ENCODE measurements around the gene ZNF334. TPM values are rescaled to one million over a fixed set of nuclear protein-coding genes. Genes with fewer than 3 reads are reported as not detected.

The ZNF334 gene
- under 1 TPM; 0.40 to 0.46 TPM for total RNA-seq

GRCh38 chr20:46512943-46513844 is at the start of gene ZNF334:
TSS of gene ZNF334 (minus strand) at chr20:46513559. CDS start at chr20:46512102, 1,457 bp downstream.

GRCh38 chr20:46550461-46550860 is 37.1 kb upstream of the ZNF334 start, which contains the start of gene OCSTAMP:
TSS of gene OCSTAMP (minus strand) at chr20:46550654. CDS start at chr20:46550560, 94 bp downstream.

Other genes starting within 250 kb of the ZNF334 start
- not detected for gene CDH22, start 205.1 kb downstream of the ZNF334 start, total RNA-seq
- gene ELMO2, start 106.9 kb downstream of the ZNF334 start, total RNA-seq: 10 to 100 TPM; 70.1 to 72.5 TPM
- 1 to 10 TPM in 1 of 2 experiments, under 1 TPM in 1; 0.65 to 1.0 TPM for gene OCSTAMP, start 37.1 kb upstream of the ZNF334 start, total RNA-seq
- gene SLC13A3, start 137.9 kb upstream of the ZNF334 start, total RNA-seq: under 1 TPM in 1 of 2 experiments, not detected in 1; 0.10 TPM
- 10 to 100 TPM; 16.9 TPM for gene TP53RK, start 175.9 kb upstream of the ZNF334 start, total RNA-seq
- not detected for gene SLC2A10, start 196.1 kb upstream of the ZNF334 start, total RNA-seq

All from activated naive CD4-positive, alpha-beta T cell treated with anti-CD3 and anti-CD28 coated beads, Interleukin-2, amount 10 ng/mL, durations not matched to agents 5 hours and 36 hours (primary cell).